ENCODE measurements around the gene PTGDS. TPM values are rescaled to one million over a fixed set of nuclear protein-coding genes. Genes with fewer than 3 reads are reported as not detected.
A peak's percentile ranks its signal among the peaks of the same experiment; 100 is the strongest.

PTGDS gene
- total RNA-seq, 1 donor from 2014 or later: 5.0 TPM

DNA sequence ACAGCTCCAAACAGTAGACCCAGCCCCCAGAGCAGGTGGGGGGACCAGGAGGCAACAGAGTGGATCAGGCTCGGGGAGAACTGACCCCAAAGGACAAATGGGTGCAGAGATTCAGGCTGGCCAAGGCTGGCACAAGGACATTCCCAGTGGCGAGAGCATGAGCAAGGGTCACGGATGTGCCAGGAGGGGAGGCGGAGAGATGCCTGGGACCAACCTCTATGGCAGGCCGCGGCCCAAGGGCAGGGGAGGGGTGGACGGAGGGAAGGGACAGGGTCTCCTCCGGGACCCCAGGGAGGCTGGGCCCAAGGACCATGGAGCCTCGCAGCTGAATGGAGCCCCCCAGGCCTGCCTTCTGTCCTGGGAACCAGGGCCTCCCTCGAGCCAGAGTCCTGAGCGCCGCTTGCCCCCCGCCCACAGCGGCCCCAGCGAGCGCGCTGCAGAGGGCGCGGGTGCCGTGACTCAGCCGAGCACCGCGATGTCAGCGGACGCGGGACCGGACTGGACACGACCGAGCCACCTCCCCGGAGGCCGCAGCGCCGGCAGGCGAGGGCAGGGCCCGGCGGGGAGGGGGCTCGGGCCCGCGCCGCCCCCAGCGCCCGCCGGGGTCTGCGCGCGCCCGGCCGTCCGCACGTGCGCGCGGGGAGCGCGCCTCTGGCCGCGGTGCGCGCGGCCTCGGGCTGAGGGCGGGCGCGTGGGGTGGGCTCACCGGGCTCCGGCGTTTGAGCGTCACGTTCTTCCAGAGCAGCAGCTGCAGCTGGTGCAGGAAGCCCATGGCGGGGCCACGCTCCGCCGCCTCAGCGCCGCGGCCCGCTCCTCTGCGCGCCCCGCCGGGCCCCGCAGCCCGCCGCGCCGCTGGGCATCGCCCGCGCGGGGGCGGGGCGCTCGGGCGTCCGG is 50.3 kb downstream of the PTGDS start, which contains the start of gene ABCA2:
Gene ABCA2 (minus strand): TSS at position 869 of the 894 bp plus-strand sequence. CDS start 97 bp downstream, at position 772.
- peak within 1 kb of the TSS; percentile 84 for H3K4me3 Mint-ChIP-seq (ENCODE audit: unreplicated experiment)
- peaks cover 15% of the 10 kb centered on the region for H3K4me1 ChIP-seq (ENCODE audit: insufficient read depth, low read length)
- H3K27ac Mint-ChIP-seq (ENCODE audit: unreplicated experiment): no peak within 1 kb of the TSS
- H4K20me1 ChIP-seq (ENCODE audit: insufficient read depth, low read length): peaks cover 29% of the 10 kb centered on the region
- peak within 1 kb of the TSS; percentile 48 for H3K9ac ChIP-seq (ENCODE audit: low read length)
- H3K4me2 ChIP-seq (ENCODE audit: low read length): peak within 1 kb of the TSS; percentile 90
- peak; percentile 32 for TF ChIP-seq EZH2 (IDR thresholded peaks at IDR 0.05; ENCODE audit: insufficient read depth, low read length)
- TF ChIP-seq, protein P1, sequence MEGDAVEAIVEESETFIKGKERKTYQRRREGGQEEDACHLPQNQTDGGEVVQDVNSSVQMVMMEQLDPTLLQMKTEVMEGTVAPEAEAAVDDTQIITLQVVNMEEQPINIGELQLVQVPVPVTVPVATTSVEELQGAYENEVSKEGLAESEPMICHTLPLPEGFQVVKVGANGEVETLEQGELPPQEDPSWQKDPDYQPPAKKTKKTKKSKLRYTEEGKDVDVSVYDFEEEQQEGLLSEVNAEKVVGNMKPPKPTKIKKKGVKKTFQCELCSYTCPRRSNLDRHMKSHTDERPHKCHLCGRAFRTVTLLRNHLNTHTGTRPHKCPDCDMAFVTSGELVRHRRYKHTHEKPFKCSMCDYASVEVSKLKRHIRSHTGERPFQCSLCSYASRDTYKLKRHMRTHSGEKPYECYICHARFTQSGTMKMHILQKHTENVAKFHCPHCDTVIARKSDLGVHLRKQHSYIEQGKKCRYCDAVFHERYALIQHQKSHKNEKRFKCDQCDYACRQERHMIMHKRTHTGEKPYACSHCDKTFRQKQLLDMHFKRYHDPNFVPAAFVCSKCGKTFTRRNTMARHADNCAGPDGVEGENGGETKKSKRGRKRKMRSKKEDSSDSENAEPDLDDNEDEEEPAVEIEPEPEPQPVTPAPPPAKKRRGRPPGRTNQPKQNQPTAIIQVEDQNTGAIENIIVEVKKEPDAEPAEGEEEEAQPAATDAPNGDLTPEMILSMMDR (IDR thresholded peaks at IDR 0.05; ENCODE audit: insufficient read depth, low read depth, low read length): no peak
- H3K27ac ChIP-seq (ENCODE audit: low read depth, low read length): no peak within 1 kb of the TSS
- H3K27me3 Mint-ChIP-seq (ENCODE audit: low read depth, unreplicated experiment): peaks cover 6% of the 10 kb centered on the region
- H2AFZ ChIP-seq (ENCODE audit: low read depth, low read length): peak within 1 kb of the TSS; percentile 66
- H3K9me3 ChIP-seq (ENCODE audit: insufficient read depth, low read depth, low read length): no peaks in the 10 kb centered on the region
- FAIRE-seq (no peak), DNase-seq (ENCODE audit: low read depth) (no peak)
- H3K4me3 ChIP-seq (ENCODE audit: insufficient read depth, low read depth, low read length): peak within 1 kb of the TSS; percentile 50
- H3K79me2 ChIP-seq (ENCODE audit: insufficient read depth, low read length): no peaks in the 10 kb centered on the region
- no peaks in the 10 kb centered on the region for H3K4me1 Mint-ChIP-seq (ENCODE audit: low read depth, unreplicated experiment)
- no peaks in the 10 kb centered on the region for H3K36me3 Mint-ChIP-seq (ENCODE audit: low read depth, unreplicated experiment)
- no peaks in the 10 kb centered on the region for H3K27me3 ChIP-seq (ENCODE audit: insufficient read depth, low read length)
- H3K36me3 ChIP-seq (ENCODE audit: insufficient read depth, low read length): no peaks in the 10 kb centered on the region
- H3K9me3 Mint-ChIP-seq (ENCODE audit: unreplicated experiment): no peaks in the 10 kb centered on the region

DNA sequence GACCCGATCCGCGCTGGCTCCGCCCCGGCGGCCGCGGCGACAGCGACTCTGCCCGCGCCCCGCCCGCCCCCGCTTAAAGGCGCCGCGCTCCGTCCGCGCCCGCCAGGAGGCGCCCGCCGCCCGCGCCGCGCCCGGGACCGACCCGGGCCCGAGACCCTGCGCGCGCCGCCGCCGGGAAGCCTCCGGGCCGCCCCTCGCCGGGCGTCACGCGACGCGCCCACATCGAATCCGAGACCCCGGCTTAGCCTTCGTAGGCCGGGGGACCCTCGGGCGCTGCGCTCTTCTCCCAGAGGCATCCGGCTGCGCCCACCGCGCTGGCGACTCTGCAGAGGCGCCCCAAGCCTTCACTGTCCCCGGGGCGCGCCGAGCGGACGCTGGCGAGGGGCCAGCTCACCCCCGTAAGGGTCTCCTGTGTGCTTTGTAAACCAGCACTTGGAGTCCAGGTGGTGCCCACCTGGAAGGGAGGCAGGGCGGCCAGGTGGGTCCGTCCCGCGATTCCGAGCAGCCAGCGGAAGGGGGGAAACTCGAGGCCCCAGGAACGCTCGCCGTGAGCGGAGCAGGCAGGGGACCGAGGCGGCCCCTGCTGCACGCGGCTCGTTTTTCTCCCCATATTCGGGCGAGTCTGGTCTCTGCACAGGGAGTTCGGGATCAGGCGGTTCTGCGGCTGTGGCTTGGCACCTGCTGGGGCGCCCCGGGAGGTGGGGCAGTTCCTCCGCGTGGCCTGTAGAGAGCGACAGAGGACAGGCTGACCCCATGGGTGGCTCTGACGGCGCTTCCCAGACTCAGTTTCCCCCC is 51.2 kb downstream of the PTGDS start:
- TF ChIP-seq, protein P1 (IDR thresholded peaks at IDR 0.05; ENCODE audit: insufficient read depth, low read depth, low read length): no peak
- TF ChIP-seq EZH2 (IDR thresholded peaks at IDR 0.05; ENCODE audit: insufficient read depth, low read length): no peak
- no peak overlapping the region for H3K27ac Mint-ChIP-seq (ENCODE audit: unreplicated experiment)
- peaks cover 29% of the 10 kb centered on the region for H4K20me1 ChIP-seq (ENCODE audit: insufficient read depth, low read length)
- H3K79me2 ChIP-seq (ENCODE audit: insufficient read depth, low read length): no peaks in the 10 kb centered on the region
- H3K36me3 Mint-ChIP-seq (ENCODE audit: low read depth, unreplicated experiment): no peaks in the 10 kb centered on the region
- H3K4me1 ChIP-seq (ENCODE audit: insufficient read depth, low read length): peaks cover 15% of the 10 kb centered on the region
- H3K4me3 Mint-ChIP-seq (ENCODE audit: unreplicated experiment): peak overlapping the region; percentile 73
- H3K4me1 Mint-ChIP-seq (ENCODE audit: low read depth, unreplicated experiment): no peaks in the 10 kb centered on the region
- peak overlapping the region; percentile 90 for H3K4me2 ChIP-seq (ENCODE audit: low read length)
- DNase-seq (ENCODE audit: low read depth) (no peak), FAIRE-seq (no peak)
- peaks cover 6% of the 10 kb centered on the region for H3K27me3 Mint-ChIP-seq (ENCODE audit: low read depth, unreplicated experiment)
- H3K9me3 ChIP-seq (ENCODE audit: insufficient read depth, low read depth, low read length): no peaks in the 10 kb centered on the region
- H3K27ac ChIP-seq (ENCODE audit: low read depth, low read length): no peak overlapping the region
- peak overlapping the region; percentile 16 for H3K9ac ChIP-seq (ENCODE audit: low read length)
- H2AFZ ChIP-seq (ENCODE audit: low read depth, low read length): peak overlapping the region; percentile 60
- H3K4me3 ChIP-seq (ENCODE audit: insufficient read depth, low read depth, low read length): peak overlapping the region; percentile 50
- no peaks in the 10 kb centered on the region for H3K9me3 Mint-ChIP-seq (ENCODE audit: unreplicated experiment)
- no peaks in the 10 kb centered on the region for H3K36me3 ChIP-seq (ENCODE audit: insufficient read depth, low read length)
- no peaks in the 10 kb centered on the region for H3K27me3 ChIP-seq (ENCODE audit: insufficient read depth, low read length)
